Endothelial cell of umbilical vein (primary cell): ENCODE data around the gene SMARCA1. TPM values are rescaled to one million over a fixed set of nuclear protein-coding genes. Genes with fewer than 3 reads are reported as not detected.

Experiments
- BruUV-seq: library from RNA; stranded (reverse); fragments of 400-500 nt; replicated peaks from 2 replicates; lab custom pipeline; 2021; lab: Mats Ljungman, UMichigan
- CTCF ChIA-PET: fragments of 300-600, 350-600 bp; sonication (Branson Sonifier 250); formaldehyde crosslinking; loops from one replicate; lab custom pipeline; 2021; ENCODE audit warnings: antibody characterized with exemption, inconsistent platforms; lab: Charles Lee
- POLR2A ChIA-PET: fragments of 300-600, 350-600 bp; sonication (Branson Sonifier 250); formaldehyde crosslinking; loops from one replicate; lab custom pipeline; 2021; ENCODE audit warnings: antibody characterized with exemption, inconsistent platforms; lab: Charles Lee
- DNase-seq: peaks from one replicate; pipeline ENCODE4 v3.0.0-alpha.2; 2011; ENCODE audit warnings: low read depth, low spot score
- FAIRE-seq: peaks from 2 replicates; lab custom pipeline; 2011; peaks lifted over from hg19 to GRCh38; lab: Jason Lieb, UNC
- H2AFZ ChIP-seq: 2 replicates; pipeline ENCODE4 v1.6.0; 2012; ENCODE audit warnings: low read depth, low read length, control low read depth, inconsistent platforms
- H3K27ac ChIP-seq: 2 replicates; pipeline ENCODE4 v1.5.1; 2011; ENCODE audit warnings: low read depth, mild to moderate bottlenecking, control low read depth, low read length, moderate library complexity; ENCODE audit not compliant: insufficient read depth
- H3K27me3 ChIP-seq, 2 experiments: 2 replicates each; pipeline versions ENCODE4 v1.6.0 to v1.6.1; 2011; ENCODE audit warnings: low read length in 2 of 2, mixed read lengths in 1 of 2; ENCODE audit not compliant: control insufficient read depth in 2 of 2, insufficient read depth in 2 of 2
- H3K36me3 ChIP-seq, 2 experiments: 2 replicates in 1 of 2; 3 replicates in 1 of 2; pipeline ENCODE4 v1.5.1; 2011; ENCODE audit warnings: low read length in 2 of 2, mild to moderate bottlenecking in 1 of 2, moderate library complexity in 1 of 2; ENCODE audit not compliant: control insufficient read depth in 2 of 2, insufficient read depth in 2 of 2; ENCODE audit errors: extremely low read depth in 1 of 2
- H3K4me1 ChIP-seq: 3 replicates; pipeline ENCODE4 v1.5.1; 2011; ENCODE audit warnings: mild to moderate bottlenecking, low read length; ENCODE audit not compliant: control insufficient read depth, insufficient read depth; ENCODE audit errors: extremely low read depth
- H3K4me2 ChIP-seq: 2 replicates; pipeline ENCODE4 v1.6.1; 2011; ENCODE audit warnings: low read length, control low read depth, mixed read lengths; ENCODE audit not compliant: insufficient read depth
- H3K4me3 ChIP-seq, 3 experiments: fragments of 200-600 bp in 1 of 3; sonication (generic), shearing (Covaris generic) in 1 of 3; replicated peaks in 1 of 3; 2 replicates each; pipeline ENCODE4 v1.5.1; 2011 to 2016; ENCODE audit warnings: control low read depth in 3 of 3, low read length in 3 of 3, mild to moderate bottlenecking in 2 of 3, inconsistent platforms in 1 of 3, low read depth in 1 of 3, moderate library complexity in 1 of 3; ENCODE audit not compliant: insufficient read depth in 1 of 3
- H3K79me2 ChIP-seq: 2 replicates; pipeline ENCODE4 v1.6.0; 2012; ENCODE audit warnings: low read length, inconsistent platforms; ENCODE audit not compliant: control insufficient read depth, insufficient read depth
- H3K9ac ChIP-seq: replicated peaks from 2 replicates; pipeline ENCODE3; 2011; ENCODE audit warnings: low read length, control low read depth; ENCODE audit not compliant: insufficient read depth; ENCODE audit errors: extremely low read depth
- H3K9me1 ChIP-seq: replicated peaks from 3 replicates; pipeline ENCODE4 v1.6.0; 2011; ENCODE audit warnings: mild to moderate bottlenecking, low read length; ENCODE audit not compliant: control insufficient read depth, insufficient read depth; ENCODE audit errors: extremely low read depth
- H3K9me3 ChIP-seq: replicated peaks from 2 replicates; pipeline ENCODE4 v1.5.1; 2012; ENCODE audit warnings: low read length, inconsistent platforms; ENCODE audit not compliant: control insufficient read depth, insufficient read depth
- H4K20me1 ChIP-seq: replicated peaks from 2 replicates; pipeline ENCODE3; 2011; ENCODE audit warnings: mild to moderate bottlenecking, low read length; ENCODE audit not compliant: control insufficient read depth, insufficient read depth; ENCODE audit errors: extremely low read depth
- CTCF ChIP-seq, 2 donors: IDR thresholded peaks; 1 replicate in 1 of 2; 2 replicates in 1 of 2; pipeline ENCODE4 v1.5.1; 2011; ENCODE audit warnings: low read length in 2 of 2, mild to moderate bottlenecking in 2 of 2, moderate library complexity in 2 of 2, control low read depth in 1 of 2, inconsistent platforms in 1 of 2, low read depth in 1 of 2; ENCODE audit not compliant: insufficient read depth in 1 of 2; ENCODE audit errors: extremely low read depth in 1 of 2
- EZH2 ChIP-seq: IDR thresholded peaks from 2 replicates; pipeline ENCODE4 v1.6.1; 2012; ENCODE audit warnings: borderline replicate concordance, low read depth, mild to moderate bottlenecking, moderate library complexity, low read length, inconsistent platforms; ENCODE audit not compliant: severe bottlenecking
- FOS ChIP-seq: IDR thresholded peaks from 2 replicates; pipeline ENCODE4 v1.6.1; 2011; ENCODE audit warnings: mild to moderate bottlenecking, low read length, moderate library complexity, borderline replicate concordance; ENCODE audit not compliant: insufficient read depth
- GATA2 ChIP-seq: IDR thresholded peaks from 2 replicates; pipeline ENCODE4 v1.7.0; 2011; ENCODE audit warnings: low read depth, mild to moderate bottlenecking, moderate library complexity, mixed read lengths, low read length; ENCODE audit not compliant: insufficient read length, insufficient read depth
- JUN ChIP-seq: IDR thresholded peaks from 2 replicates; pipeline ENCODE4 v1.6.1; 2011; ENCODE audit warnings: borderline replicate concordance, low read depth; ENCODE audit not compliant: insufficient read length, insufficient read depth
- MAX ChIP-seq: IDR thresholded peaks from 2 replicates; pipeline ENCODE4 v1.6.1; 2011; ENCODE audit not compliant: insufficient read depth, insufficient read length
- MYC ChIP-seq: IDR thresholded peaks from one replicate; pipeline ENCODE4 v1.6.1; 2011; ENCODE audit warnings: mild to moderate bottlenecking, low read depth, low read length
- POLR2A ChIP-seq: IDR thresholded peaks from 2 replicates; pipeline ENCODE4 v1.6.1; 2012; ENCODE audit warnings: low read depth, mild to moderate bottlenecking, control low read depth, low read length
- POLR2AphosphoS5 ChIP-seq: IDR thresholded peaks from 2 replicates; pipeline ENCODE4 v1.6.1; 2012; ENCODE audit warnings: low read depth, mild to moderate bottlenecking, control low read depth, low read length, moderate library complexity; ENCODE audit not compliant: insufficient read depth
- dilution Hi-C: fragments of 300-500 bp; cut with MboI; formaldehyde crosslinking; loops from one replicate; pipeline ENCODE4 v1.15.0; 2019; ENCODE audit warnings: low sequenced_read_pairs; ENCODE audit not compliant: extremely low pct_ligation_motif_present
- intact Hi-C: fragments of 100-400 bp; cut with micrococcal nuclease; formaldehyde crosslinking; loops from one replicate; pipeline ENCODE4 v1.10.0; 2022
- polyA plus RNA-seq, 4 experiments: library from polyadenylated mRNA; depleted of rRNA in 3 of 4; stranded (reverse) in 3 of 4; unstranded in 1 of 4; fragments of >200 nt; gene quantifications; 2 replicates each; pipeline versions ENCODE4 v1.2.1 to v1.2.3, GENCODE V29; 2011 to 2012; ENCODE audit warnings: missing spikeins in 1 of 4
- total RNA-seq: library from RNA; stranded (reverse); gene quantifications from 2 replicates; pipeline ENCODE4 v1.2.3, GENCODE V29; 2021

The SMARCA1 gene
- total and polyA plus RNA-seq, 2 donors (not counting 3 experiments of a cell fraction or from before 2014, with no cell fraction given), result 8.3 to 29.7 TPM

- no peak overlapping the region for H2AFZ ChIP-seq
- H3K4me3 ChIP-seq, result no peak overlapping the region
- H3K36me3 ChIP-seq, result no peaks in the 10 kb centered on the region
- no peaks in the 10 kb centered on the region for H3K27me3 ChIP-seq
- intact Hi-C loops, result no loop called here
- H3K4me2 ChIP-seq, result no peak overlapping the region
- no peaks in the 10 kb centered on the region for H3K79me2 ChIP-seq
- FAIRE-seq, result no peak
- H3K27ac ChIP-seq, result no peak overlapping the region
- no peaks in the 10 kb centered on the region for H4K20me1 ChIP-seq
- no peak overlapping the region for H3K9ac ChIP-seq
- peak; percentile 55 for DNase-seq
- no TSS peak for BruUV-seq
- H3K9me3 ChIP-seq, result no peaks in the 10 kb centered on the region
- TF ChIP-seq POLR2A (no peak), FOS (no peak), GATA2 (no peak), EZH2 (no peak)
- ChIA-PET POLR2A (no interaction called here), CTCF (interaction anchor here (2.3 kb wide), 1 partner anchor 18 kb away, joined by 5 read pairs; the partner anchor contains the start of gene OCRL)
- H3K9me1 ChIP-seq, result no peaks in the 10 kb centered on the region
- dilution Hi-C loops, result no loop called here
- H3K4me1 ChIP-seq, result no peaks in the 10 kb centered on the region
These were observed 34.7 kb upstream of the SMARCA1 start for GRCh38 chrX:129557844-129558480.

- CTCF ChIA-PET, result interaction anchor here (2.3 kb wide), 1 partner anchor 17 kb away, joined by 5 read pairs; the partner anchor contains the start of gene OCRL
- dilution Hi-C loops, result no loop called here
- FAIRE-seq, result no peak
These were observed 33.6 kb upstream of the SMARCA1 start for GRCh38 chrX:129556806-129557315.

More at GRCh38 chrX:129556806-129557315, 33.6 kb upstream of the SMARCA1 start:
- DNase-seq, result no peak
- no peaks in the 10 kb centered on the region for H4K20me1 ChIP-seq
- H3K79me2 ChIP-seq, result no peaks in the 10 kb centered on the region
- TF ChIP-seq EZH2, result no peak
- TF ChIP-seq CTCF (IDR thresholded peaks at IDR 0.05; ENCODE audit: extremely low read depth in 1 of 2, insufficient read depth in 1 of 2, low read depth in 1 of 2, low read length in 2 of 2), result no peak
- TF ChIP-seq MAX, result no peak
- no peak for TF ChIP-seq POLR2AphosphoS5
- TF ChIP-seq MYC, result no peak
- no peak for TF ChIP-seq POLR2A
- TF ChIP-seq JUN, result no peak
- H3K9ac ChIP-seq, result no peak overlapping the region
- H3K4me2 ChIP-seq, result no peak overlapping the region
- H3K27ac ChIP-seq, result no peak overlapping the region
- no TSS peak for BruUV-seq
- no peaks in the 10 kb centered on the region for H3K4me1 ChIP-seq
- intact Hi-C loops, result no loop called here
- H3K9me3 ChIP-seq, result no peaks in the 10 kb centered on the region
- H3K9me1 ChIP-seq, result no peaks in the 10 kb centered on the region
- POLR2A ChIA-PET, result no interaction called here
- H3K4me3 ChIP-seq, result no peak overlapping the region
- H2AFZ ChIP-seq, result no peak overlapping the region
- no peaks in the 10 kb centered on the region for H3K36me3 ChIP-seq
- no peaks in the 10 kb centered on the region for H3K27me3 ChIP-seq
